Tibial nerve (tissue), 4 donors: ENCODE measurements around the gene CISD3.

Source experiments
- EP300 ChIP-seq, 2 donors: sonication (generic); formaldehyde crosslinking; IDR thresholded peaks; one replicate each; pipeline ENCODE4 v1.6.1; 2017; ENCODE audit warnings: antibody characterized with exemption in 2 of 2, mild to moderate bottlenecking in 1 of 2
- POLR2A ChIP-seq, 2 donors: fragments of 450-650 bp; IDR thresholded peaks; one replicate each; pipeline ENCODE4 v1.6.1; 2017; ENCODE audit warnings: antibody characterized with exemption in 2 of 2, mild to moderate bottlenecking in 2 of 2, moderate library complexity in 2 of 2
- TF ChIP-seq, protein P1 (sequence below), 5 experiments: fragments of 200-600 bp in 3 of 5; fragments of 450-650 bp in 2 of 5; sonication (generic) in 3 of 5; IDR thresholded peaks; one replicate each; pipeline ENCODE4 v1.5.1; 2016 to 2019; ENCODE audit warnings: antibody characterized with exemption in 5 of 5, mild to moderate bottlenecking in 3 of 5, moderate library complexity in 2 of 5

DNA sequence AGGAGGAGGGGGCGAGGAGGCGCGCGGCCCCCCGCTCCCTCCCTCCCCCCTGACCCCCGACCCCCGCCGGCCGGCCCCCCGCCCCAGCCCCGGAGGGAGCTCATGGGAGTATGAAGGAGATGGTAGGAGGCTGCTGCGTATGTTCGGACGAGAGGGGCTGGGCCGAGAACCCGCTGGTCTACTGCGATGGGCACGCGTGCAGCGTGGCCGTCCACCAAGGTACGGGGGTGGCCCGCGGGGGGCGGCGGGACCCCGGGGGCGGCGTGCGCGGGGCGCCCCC lies 24.7 kb upstream of the CISD3 start:
- TF ChIP-seq, protein P1, sequence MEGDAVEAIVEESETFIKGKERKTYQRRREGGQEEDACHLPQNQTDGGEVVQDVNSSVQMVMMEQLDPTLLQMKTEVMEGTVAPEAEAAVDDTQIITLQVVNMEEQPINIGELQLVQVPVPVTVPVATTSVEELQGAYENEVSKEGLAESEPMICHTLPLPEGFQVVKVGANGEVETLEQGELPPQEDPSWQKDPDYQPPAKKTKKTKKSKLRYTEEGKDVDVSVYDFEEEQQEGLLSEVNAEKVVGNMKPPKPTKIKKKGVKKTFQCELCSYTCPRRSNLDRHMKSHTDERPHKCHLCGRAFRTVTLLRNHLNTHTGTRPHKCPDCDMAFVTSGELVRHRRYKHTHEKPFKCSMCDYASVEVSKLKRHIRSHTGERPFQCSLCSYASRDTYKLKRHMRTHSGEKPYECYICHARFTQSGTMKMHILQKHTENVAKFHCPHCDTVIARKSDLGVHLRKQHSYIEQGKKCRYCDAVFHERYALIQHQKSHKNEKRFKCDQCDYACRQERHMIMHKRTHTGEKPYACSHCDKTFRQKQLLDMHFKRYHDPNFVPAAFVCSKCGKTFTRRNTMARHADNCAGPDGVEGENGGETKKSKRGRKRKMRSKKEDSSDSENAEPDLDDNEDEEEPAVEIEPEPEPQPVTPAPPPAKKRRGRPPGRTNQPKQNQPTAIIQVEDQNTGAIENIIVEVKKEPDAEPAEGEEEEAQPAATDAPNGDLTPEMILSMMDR (IDR thresholded peaks at IDR 0.05) = no peak
- TF ChIP-seq POLR2A (IDR thresholded peaks at IDR 0.05) = no peak
- no peak for TF ChIP-seq EP300 (IDR thresholded peaks at IDR 0.05)
